Suppressor macrophage treated with lipopolysaccharide for 4 hours (primary cell): ENCODE data around the gene BCAP31.
A peak's percentile ranks its signal among the peaks of the same experiment; 100 is the strongest.
"Not testable (repeated sequence)": the region's sequence is repeated elsewhere in the genome, so short reads cannot be mapped to it uniquely, and the experiment has no call there.

Experiments used
- DNase-seq: peaks from one replicate; pipeline ENCODE4 v3.0.0-alpha.2; 2020

BCAP31 gene

GRCh38 chrX:153692611-153693156 lies 31.5 kb downstream of the BCAP31 start:
- DNase-seq, result no peak

GRCh38 chrX:153692003-153692402 lies 32.2 kb downstream of the BCAP31 start:
- no peak for DNase-seq

GRCh38 chrX:153691032-153691827 lies 33.0 kb downstream of the BCAP31 start:
- not testable (repeated sequence) for DNase-seq

GRCh38 chrX:153690466-153690865 lies 33.7 kb downstream of the BCAP31 start:
- no peak for DNase-seq

GRCh38 chrX:153689654-153690465 lies 34.3 kb downstream of the BCAP31 start:
- no peak for DNase-seq

- no peak for DNase-seq
These were observed 35.1 kb downstream of the BCAP31 start for GRCh38 chrX:153688911-153689590.

GRCh38 chrX:153688506-153688905 lies 35.7 kb downstream of the BCAP31 start:
- DNase-seq, result no peak

- no peak for DNase-seq
These were observed 36.1 kb downstream of the BCAP31 start for GRCh38 chrX:153688071-153688470.

GRCh38 chrX:153687121-153688039 lies 36.8 kb downstream of the BCAP31 start, which contains the start of gene SLC6A8:
Gene SLC6A8 (plus strand): TSS chrX:153687926. CDS start chrX:153688575, 649 bp downstream.
- DNase-seq, result peak; percentile 64

GRCh38 chrX:153686711-153687110 lies 37.5 kb downstream of the BCAP31 start:
- DNase-seq, result no peak

GRCh38 chrX:153685751-153686696 lies 38.2 kb downstream of the BCAP31 start:
- peak; percentile 35 for DNase-seq

- DNase-seq, result no peak
These were observed 39.0 kb downstream of the BCAP31 start for GRCh38 chrX:153685156-153685536.

GRCh38 chrX:153684467-153685155 lies 39.6 kb downstream of the BCAP31 start:
- no peak for DNase-seq

GRCh38 chrX:153683486-153683885 lies 40.7 kb downstream of the BCAP31 start:
- DNase-seq, result not testable (repeated sequence)

- no peak for DNase-seq
These were observed 43.0 kb downstream of the BCAP31 start for GRCh38 chrX:153681175-153681574.

GRCh38 chrX:153674219-153674851 lies 49.9 kb downstream of the BCAP31 start:
- DNase-seq, result no peak

GRCh38 chrX:153673428-153674218 lies 50.6 kb downstream of the BCAP31 start, which contains the start of gene PNCK:
Gene PNCK (minus strand): TSS chrX:153673813. CDS start chrX:153673076, 737 bp downstream.
- no peak for DNase-seq
